ENCODE results near the gene PRAC1.

DNA sequence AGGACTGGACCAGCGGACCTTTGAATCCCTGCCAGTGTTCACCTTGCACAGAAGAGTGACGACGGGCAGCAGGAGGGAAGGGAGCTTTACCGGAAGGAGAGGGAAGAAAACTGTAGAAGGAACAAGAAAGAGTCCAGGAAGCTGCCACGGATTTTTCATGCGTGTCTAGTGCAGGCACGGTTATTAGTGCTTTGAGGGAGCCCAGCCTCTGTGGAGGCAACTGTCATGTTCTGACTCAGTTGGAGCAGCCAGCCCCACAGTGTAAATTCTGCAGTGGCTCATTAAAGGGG lies 12.7 kb upstream of the PRAC1 start:
- TF ChIP-seq EZH2phosphoT487 (conservative IDR thresholded peaks at IDR 0.05; ENCODE audit: low read length) (no peak), CTCF (IDR thresholded peaks at IDR 0.05; ENCODE audit: insufficient read depth, low read length, poor library complexity, severe bottlenecking) (no peak)
